Ovary (tissue), 3 donors: ENCODE data around the gene MCOLN3.

Source experiments
- CTCF ChIP-seq, 3 donors: fragments of 450-650 bp in 2 of 3; fragments of 200-600 bp in 1 of 3; IDR thresholded peaks; one replicate each; pipeline versions ENCODE4 v1.5.1 to v1.8.0; 2016 to 2022; ENCODE audit warnings: antibody characterized with exemption in 3 of 3, mild to moderate bottlenecking in 1 of 3
- POLR2A ChIP-seq: fragments of 450-650 bp; IDR thresholded peaks from one replicate; pipeline ENCODE4 v1.6.1; 2017; ENCODE audit warnings: antibody characterized with exemption, mild to moderate bottlenecking, moderate library complexity
- donor health status: DM: no; HTN: no; CAD: no.

GRCh38 chr1:84972377-84972987, 75.8 kb downstream of the MCOLN3 start:
- TF ChIP-seq POLR2A (no peak), CTCF (IDR thresholded peaks at IDR 0.05) (no peak)
